HG03469 (cell line): Measurements from ENCODE around the gene CRISP2.
"Not testable (repeated sequence)": the region's sequence is repeated elsewhere in the genome, so short reads cannot be mapped to it uniquely, and the experiment has no call there.

Experiments used
- ATAC-seq: cut with Tn5 transposase; IDR thresholded peaks from one replicate; pipeline ENCODE4 v1.9.1; 2021; ENCODE audit warnings: mild to moderate bottlenecking, moderate library complexity, moderate number of reproducible peaks; ENCODE audit not compliant: unreplicated experiment

Gene CRISP2, protein sequence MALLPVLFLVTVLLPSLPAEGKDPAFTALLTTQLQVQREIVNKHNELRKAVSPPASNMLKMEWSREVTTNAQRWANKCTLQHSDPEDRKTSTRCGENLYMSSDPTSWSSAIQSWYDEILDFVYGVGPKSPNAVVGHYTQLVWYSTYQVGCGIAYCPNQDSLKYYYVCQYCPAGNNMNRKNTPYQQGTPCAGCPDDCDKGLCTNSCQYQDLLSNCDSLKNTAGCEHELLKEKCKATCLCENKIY

DNA sequence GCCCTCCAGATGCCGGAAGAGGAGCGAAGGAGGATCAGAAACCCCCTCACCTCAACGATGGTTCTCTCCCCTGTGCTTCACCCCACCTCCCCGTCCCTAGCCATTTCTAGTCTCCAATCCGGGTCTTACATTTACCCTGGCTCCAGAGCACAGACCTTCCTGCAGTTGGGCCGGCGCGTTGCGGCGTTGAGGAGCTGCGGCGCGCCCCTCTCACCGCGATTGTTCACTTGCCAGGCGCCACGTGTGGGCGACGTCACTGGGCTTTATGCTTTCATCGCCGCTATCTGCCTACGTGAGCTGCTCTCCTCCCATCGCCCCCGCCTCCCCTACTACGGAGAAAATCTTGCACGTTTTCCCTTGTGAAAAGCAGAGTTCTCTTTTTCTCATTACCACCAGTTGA, at the start of gene CRISP2:
Gene CRISP2, minus strand, starts transcription at position 198 of the 400 bp plus-strand sequence. CDS start 4,347 bp downstream, outside the sequence.
- no peak for ATAC-seq

DNA sequence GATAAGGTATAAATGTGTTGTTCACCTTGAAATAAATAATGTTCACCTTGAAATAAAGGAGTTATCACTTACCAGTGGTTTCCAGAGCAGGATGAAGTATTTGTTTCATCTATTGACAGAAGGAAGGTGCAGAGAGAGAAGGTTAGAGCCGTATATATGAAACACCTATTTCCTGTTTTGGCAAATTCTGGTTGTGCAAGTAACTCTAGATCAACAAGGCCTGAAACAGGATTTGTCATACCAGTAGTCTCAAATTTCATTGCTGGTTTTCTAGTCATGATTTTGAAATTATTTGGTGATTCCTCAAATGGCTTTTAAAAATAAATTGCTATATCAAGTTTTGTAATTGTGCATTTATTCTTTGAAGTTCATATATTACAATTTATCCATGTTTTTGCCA, 30.9 kb upstream of the CRISP2 start, which contains the start of gene CRISP3:
Gene CRISP3, minus strand, starts transcription at position 130 of the 400 bp plus-strand sequence. Its CDS starts 21 bp downstream, at position 109.
- ATAC-seq = no peak

DNA sequence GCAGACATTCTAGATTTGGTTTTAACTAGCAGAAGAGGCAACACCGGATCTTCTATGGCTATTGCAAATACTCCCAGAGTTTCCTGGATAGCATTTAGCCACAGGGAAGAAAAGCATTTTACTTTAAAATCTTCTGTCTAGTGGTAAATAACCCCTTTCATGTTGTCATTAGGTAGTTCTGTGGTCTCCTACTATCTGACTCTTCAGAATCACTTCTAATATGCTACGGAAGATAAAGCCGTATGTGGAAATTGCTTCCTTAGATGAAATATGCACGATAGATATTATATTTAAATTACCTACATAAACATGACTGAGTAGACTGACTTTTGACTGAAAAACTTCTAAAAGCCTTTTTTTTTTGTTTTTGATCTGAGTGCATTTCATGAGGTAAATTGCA, 30.1 kb upstream of the CRISP2 start:
- no peak for ATAC-seq

DNA sequence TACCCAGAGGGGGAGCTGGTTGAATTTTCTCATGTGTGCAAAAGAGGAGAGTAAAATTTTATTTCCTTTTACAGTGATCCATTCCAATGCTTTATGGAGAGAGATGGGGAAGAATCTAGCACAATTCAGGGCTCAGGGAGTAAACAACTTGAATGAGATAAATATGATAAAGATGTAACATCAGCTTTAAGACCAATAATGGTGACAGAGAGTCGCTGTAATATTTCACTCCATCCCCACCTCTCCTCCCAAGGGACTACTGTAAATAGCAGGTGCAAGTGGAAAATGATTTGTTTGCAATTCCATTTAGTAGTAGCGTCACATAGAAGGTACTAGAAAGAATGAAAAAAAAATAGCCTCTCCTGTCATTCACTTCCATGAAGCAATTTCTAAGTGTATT, 26.1 kb upstream of the CRISP2 start:
- no peak for ATAC-seq

DNA sequence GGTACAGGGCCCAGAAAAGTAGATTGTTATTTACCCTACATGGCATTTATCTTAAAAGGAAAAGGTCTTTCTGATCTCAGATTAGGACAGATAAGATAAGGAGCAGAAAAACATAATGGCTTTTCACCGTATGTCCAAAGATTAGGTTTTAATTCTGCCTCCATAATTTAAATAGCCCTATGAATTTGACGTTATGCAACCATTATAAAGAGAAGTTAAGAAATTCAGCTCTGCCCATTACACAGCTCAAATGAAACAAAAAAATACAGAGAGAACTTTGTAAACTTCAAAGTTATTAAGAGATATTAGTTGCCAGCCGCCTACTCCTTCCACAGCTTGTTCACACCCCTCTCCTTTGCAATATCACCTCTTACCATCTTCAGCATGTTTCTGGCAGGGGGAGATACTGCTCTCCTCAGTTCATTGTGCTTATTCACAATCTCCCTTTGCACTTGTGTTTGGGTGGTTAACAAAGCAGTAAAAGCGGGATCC, 22.7 kb upstream of the CRISP2 start:
- no peak for ATAC-seq

DNA sequence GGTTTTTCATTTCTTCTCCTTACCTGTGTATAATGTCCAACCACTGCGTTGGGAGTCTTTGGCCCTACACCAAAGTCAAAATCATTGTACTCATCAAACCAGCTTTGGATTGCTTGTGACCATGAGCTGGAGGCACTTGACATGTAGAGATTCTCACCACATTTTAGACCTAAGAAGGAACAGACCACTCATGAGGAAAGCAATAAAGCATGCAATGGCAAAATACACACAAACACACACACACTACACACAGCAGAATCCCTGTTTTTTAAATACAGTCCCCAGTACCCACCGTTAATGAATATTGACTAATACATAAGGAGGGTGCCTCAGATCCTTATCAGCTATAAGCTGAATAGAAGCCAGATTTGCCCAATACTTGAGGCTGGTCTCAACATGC, 20.3 kb upstream of the CRISP2 start:
- no peak for ATAC-seq

DNA sequence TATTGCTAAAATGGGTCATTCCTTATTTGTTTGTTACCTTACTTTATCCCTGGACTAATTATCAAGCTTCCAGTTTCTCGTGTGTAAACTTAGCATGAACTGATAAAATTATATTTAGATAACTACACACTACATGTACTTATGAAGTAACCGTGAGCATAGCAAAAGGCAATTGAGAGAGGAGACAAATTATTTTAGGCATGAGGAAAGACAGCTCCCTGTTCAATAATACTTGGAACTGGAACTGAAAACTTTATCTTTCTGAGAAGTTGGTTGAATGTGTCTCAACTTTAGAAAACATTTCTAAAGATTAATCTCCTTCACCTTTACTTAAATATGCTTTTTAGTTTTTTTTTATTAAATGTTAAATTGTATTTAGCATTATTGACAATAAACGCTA, 19.4 kb upstream of the CRISP2 start:
- ATAC-seq = no peak

DNA sequence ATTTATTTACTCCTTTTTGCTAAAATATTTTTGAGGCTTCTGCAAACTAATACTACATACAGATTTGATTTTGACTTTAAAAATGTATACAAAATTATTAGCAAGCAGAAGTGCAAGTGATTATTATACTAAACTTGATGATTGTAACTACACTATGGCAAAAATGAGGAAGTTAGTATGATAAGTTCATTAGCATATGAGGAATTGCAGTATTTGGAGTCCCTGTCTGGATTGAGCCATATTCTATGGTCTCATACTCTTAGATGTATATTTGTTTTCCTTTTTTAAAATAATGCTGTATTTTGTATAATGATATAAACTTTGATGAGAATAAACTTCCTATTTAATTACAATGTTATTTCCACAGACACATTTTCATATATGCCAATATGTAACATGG, 16.9 kb upstream of the CRISP2 start:
- ATAC-seq = no peak

DNA sequence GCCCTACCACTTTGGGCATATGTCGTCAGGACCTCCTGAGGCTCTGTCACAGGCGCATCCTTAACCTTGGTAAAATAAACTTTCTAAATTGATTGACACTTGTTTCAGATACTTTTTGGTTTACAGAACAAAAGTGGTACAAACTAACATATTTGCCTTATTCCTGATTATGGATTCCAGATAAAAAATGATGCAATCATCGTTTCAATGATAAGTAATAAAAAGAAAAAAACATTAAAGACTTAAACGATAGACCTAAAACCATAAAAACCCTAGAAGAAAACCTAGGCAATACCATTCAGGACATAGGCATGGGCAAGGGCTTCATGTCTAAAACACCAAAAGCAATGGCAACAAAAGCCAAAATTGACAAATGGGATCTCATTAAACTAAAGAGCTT, 10.6 kb upstream of the CRISP2 start:
- not testable (repeated sequence) for ATAC-seq

DNA sequence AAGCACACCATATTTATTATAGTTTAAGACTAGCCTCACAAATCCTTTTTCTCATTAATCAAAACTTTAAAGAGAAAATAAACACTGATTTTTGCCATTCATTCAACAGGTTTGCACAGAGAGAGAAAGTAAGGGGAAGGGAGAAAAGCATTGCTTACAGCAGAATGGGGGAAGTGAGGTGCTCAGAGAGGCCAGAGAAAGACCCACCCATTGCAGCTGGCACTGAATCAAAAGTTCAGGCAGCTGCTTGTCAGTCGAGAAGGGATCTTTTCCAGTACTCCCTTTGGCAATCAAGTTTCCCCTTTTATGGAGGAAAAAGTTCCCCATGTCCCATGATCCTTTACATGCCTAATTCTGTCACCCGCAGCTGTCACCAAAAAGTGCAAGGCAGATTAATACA, 8.0 kb upstream of the CRISP2 start:
- ATAC-seq = no peak

DNA sequence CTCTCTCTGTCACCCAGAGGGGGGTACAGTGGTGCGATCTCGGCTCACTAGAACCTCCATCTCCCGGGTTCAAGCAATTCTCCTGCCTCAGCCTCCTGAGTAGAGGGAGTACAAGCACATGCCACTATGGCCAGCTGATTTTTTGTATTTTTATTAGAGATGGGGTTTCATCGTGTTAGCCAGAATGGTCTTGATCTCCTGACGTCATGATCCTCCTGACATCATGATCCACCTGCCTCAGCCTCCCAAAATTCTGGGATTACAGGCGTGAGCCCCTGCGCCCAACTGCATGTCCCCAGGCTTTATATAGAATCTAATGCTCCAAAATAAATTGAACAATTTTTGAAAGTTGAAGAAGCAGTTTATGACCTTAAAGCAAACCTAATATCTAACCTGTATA, 7.0 kb upstream of the CRISP2 start:
- ATAC-seq = no peak

DNA sequence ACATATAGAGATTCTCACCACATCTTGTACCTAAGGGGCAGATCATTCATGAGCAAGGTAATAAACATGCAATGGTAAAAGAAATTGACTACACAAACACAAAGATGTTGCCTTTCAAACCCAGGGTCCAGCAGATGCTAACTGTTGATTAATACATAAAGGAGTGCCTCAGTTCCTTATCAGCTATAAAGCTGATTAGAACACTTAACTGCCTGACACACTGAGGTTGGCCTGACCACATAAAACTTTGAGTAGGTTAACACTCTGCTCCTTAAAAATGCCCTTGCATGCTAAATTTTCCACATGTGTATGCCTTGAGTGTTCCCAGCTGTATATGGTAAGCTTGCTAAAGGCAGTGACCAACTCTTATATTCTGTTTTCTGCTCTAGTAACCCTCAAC, 14.9 kb downstream of the CRISP2 start:
- no peak for ATAC-seq

DNA sequence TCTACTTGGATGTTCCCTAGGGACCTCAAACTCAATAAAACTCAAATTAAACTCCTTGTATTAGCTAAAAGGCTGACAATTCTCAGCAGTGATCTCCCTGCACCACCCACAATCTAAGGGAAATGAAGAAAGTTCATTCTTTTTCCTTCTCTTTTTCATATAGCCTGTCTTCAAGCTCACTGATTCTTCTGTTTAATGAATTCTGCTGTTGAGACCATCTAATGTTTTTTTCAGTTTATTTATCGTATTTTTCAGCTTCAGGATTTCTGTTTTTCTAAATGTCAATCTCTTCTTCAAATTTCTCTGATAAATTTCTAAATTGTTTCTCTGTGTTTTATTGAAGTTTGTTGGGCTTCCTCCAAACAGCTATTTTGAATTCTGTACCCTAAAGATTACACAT, 19.8 kb downstream of the CRISP2 start:
- ATAC-seq = no peak

DNA sequence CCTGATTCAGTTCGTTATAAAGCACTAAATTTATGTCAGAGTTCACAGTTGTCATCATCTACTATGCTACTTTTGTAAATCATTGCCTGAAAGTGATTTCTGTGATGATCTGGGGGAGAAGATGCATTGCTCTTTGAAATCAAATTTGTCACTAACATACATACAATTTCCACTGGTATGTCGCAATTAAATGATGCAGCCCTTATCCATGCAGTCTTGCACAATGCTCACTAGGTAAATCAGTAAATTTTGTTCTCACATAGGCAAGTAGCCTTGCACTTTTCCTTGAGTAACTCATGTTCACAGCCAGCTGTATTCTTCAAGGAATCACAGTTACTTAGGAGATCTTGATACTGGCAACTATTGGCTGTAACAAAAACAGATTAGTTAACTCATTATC, 20.8 kb downstream of the CRISP2 start:
- ATAC-seq = no peak

DNA sequence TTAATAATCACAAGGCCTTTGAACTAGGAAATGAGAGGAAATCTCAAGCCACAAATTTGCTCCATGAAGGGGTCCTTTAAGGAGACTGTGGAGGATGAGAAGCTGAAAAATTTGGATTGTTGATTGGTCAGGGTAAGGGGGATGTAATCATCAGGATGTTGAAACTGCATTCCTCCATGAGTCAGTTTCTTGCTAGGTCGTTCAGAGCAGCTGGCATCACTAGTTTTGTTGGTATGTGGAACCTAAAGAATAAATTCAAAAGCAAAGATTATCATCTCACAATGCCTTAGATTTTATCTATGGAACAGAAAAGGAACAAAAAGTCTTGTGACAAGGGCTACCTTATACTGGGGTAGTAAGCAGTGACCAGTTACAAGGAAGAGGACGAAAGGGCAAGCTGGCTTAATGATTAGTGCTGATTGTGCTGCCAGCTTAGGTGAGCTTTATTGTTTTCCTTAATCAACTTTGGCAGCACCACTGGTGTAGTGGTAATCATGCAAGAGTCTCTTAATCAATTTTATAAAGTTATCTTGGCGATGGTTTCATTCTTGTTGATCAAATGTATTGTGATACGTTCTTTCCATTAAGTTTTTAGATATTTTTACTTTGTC, 36.6 kb downstream of the CRISP2 start:
- ATAC-seq = no peak

DNA sequence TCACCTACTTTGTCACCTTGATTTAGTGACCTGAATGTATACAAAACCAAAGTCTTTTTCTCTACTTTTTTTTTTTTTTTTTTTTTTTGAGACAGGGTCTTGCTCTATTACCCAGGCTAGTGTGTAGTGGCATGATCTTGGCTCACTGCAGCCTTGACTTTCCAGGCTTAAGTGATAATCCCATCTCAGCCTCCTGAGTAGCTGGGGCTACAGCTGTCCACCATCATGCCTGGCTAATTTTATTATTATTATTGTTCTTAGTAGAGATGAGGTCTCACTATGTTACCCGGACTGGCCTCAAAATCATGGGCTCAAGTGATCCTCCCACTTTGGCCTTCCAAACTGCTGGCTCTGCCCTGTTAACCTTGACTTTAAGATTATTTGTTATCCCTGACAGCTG, 37.5 kb downstream of the CRISP2 start:
- no peak for ATAC-seq

DNA sequence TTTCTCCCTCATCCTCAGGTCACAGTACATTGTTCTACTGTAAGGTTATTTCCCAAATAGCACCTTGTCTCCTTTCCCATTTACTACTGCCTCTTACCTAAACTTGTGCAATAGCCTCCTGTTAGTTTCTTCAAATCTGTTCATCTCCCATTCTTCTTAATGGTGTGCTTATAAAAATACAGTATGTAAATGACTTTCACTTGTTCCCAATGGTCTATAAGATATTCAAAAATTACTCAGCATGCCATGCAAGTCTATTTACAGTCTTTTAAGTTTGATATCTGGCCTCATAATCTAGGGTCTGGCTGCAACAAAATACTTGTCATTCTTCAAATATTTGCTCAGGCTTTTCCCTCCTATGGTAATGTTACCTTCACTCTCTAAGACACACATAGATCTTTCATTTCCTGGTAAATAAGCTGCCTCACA, 45.2 kb downstream of the CRISP2 start:
- no peak for ATAC-seq

DNA sequence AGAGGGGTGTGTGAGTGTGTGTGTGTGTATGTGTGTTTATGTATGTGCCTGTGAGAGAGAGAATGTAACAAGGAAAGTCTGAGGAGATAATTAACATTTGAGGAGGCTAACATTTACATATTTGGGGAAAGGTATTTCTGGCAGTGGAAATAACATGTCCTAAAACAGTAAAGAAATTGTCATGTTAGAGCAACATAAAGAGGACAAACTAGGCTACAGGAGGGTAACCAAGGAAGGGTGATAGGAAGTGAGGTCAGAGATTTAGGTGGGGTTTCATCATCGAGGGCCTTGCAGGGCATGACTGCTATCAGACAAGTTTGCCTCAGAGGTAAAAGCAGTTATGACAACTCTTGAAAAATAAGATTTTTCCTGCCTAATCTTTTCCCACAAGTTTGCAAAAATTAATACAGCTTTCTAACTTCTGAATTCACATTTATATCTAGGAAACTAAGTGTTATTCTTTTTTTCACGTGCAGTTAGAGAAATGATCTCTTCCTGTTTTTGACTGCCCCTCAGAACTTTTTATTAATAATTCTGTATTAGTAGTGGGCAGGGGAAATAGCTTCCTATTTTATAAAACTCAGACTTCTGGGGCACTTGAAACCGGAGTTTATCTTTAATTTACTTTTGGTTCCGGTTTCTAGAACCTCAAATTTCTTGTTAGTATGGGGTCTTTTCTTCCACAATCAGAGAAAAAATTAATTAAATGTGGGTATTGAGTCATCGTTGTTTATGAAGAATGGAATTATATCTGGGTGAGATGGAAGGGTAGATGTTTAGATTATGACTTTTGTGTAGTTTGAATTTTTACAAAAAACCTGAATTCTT, 46.2 kb downstream of the CRISP2 start:
- no peak for ATAC-seq

DNA sequence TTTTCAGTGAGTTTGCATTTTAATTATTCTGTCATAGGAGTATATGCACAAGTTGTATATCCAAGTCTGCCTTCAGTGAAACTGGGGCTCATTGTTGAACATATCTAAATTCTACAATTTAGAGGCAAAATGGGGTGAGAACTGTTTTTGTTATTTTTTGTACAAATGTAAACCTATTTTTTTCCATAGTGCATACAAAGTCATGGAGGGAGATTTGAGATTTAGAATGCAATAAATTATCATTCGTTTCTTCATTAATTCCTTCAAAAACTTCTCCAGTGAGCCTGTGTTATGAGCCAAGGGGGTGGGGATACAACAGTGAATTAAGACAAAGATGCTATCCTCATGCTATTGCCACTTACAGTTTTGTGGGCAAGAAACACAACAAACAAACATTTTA, 46.9 kb downstream of the CRISP2 start:
- no peak for ATAC-seq

DNA sequence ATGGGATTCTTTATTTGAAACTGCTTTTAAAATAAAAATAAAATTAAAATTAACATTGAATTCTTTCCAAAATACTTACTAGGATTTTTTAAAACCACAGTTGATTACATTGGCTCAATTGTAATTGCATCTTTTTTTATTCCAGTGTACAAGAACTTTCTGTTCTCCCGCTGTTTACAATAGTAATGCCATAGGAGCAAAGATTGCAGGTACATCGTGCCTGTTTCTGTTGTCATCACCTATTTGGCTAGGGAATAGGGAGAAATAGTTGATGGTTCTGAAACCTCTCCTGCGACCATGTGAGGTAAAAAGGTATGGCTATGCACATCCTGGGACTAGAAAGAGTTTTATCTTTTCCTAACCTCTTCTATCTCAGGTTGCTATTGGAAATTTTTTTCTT, 48.5 kb downstream of the CRISP2 start:
- ATAC-seq = no peak

DNA sequence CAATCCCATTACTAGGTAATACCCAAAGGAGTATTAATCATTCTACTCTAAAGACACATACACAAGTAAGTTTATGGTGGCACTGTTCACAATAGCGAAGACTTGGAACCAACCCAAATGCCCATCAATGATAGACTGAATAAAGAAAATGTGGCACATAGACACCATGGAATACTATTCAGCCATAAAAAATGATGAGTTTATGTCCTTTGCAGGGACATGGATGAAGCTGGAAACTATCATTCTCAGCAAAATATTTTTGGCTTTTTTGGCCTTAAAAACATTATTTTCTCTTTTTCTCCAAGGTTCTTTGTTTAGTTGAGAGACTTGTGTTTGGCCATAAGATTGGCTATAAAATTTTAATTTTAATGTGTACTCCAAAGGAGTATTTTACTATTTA, 49.3 kb downstream of the CRISP2 start:
- not testable (repeated sequence) for ATAC-seq

DNA sequence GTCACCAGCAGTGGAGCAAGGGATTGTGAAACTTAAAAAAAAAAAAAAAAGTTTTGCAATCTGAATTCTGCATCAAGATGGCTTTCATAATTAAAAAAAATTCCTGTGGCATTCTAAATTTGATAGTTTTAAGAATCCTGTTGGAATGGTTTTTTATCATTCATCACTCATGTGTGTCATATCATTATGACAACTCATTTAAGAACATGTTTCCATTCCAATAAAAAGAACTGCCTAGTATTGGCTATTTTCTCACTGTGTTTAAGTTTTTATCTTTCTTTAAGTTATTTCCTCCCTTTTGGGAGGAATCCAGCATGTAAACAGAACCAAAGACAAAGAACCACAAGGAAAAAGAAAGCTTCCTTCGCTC, 50.5 kb downstream of the CRISP2 start:
- no peak for ATAC-seq
